GM18868 (cell line): ENCODE measurements around the gene GPR107.

Source experiments
- ATAC-seq: cut with Tn5 transposase; IDR thresholded peaks from one replicate; pipeline ENCODE4 v1.9.1; 2021; ENCODE audit warnings: mild to moderate bottlenecking, moderate library complexity; ENCODE audit not compliant: unreplicated experiment

Gene GPR107

GRCh38 chr9:130053109-130053503 lies 600 bp upstream of the GPR107 start:
- no peak for ATAC-seq

GRCh38 chr9:130054325-130054786 lies 650 bp downstream of the GPR107 start:
- no peak for ATAC-seq

GRCh38 chr9:130054820-130055219 lies 1.1 kb downstream of the GPR107 start:
- ATAC-seq, result no peak

GRCh38 chr9:130058154-130058553 lies 4.4 kb downstream of the GPR107 start:
- ATAC-seq, result no peak

- no peak for ATAC-seq
Observed at GRCh38 chr9:130058887-130059286, 5.2 kb downstream of the GPR107 start.

GRCh38 chr9:130060296-130060695 lies 6.6 kb downstream of the GPR107 start:
- ATAC-seq, result no peak

GRCh38 chr9:130062750-130063149 lies 9.0 kb downstream of the GPR107 start:
- ATAC-seq, result no peak

- ATAC-seq, result no peak
Observed at GRCh38 chr9:130064621-130065020, 10.9 kb downstream of the GPR107 start.

GRCh38 chr9:130069048-130069447 lies 15.3 kb downstream of the GPR107 start:
- ATAC-seq, result no peak

GRCh38 chr9:130072515-130073235 lies 19.0 kb downstream of the GPR107 start:
- ATAC-seq, result no peak

- ATAC-seq, result no peak
Observed at GRCh38 chr9:130073373-130073772, 19.7 kb downstream of the GPR107 start.

- no peak for ATAC-seq
Observed at GRCh38 chr9:130078547-130078946, 24.8 kb downstream of the GPR107 start.

- ATAC-seq, result no peak
Observed at GRCh38 chr9:130084337-130084736, 30.6 kb downstream of the GPR107 start.

- no peak for ATAC-seq
Observed at GRCh38 chr9:130088051-130088450, 34.3 kb downstream of the GPR107 start.

- no peak for ATAC-seq
Observed at GRCh38 chr9:130089141-130089540, 35.4 kb downstream of the GPR107 start.

GRCh38 chr9:130090915-130091314 lies 37.2 kb downstream of the GPR107 start:
- no peak for ATAC-seq

- ATAC-seq, result no peak
Observed at GRCh38 chr9:130092910-130093309, 39.2 kb downstream of the GPR107 start.

GRCh38 chr9:130095872-130096271 lies 42.2 kb downstream of the GPR107 start:
- no peak for ATAC-seq

GRCh38 chr9:130100681-130101080 lies 47.0 kb downstream of the GPR107 start:
- ATAC-seq, result no peak

GRCh38 chr9:130101915-130102314 lies 48.2 kb downstream of the GPR107 start:
- ATAC-seq, result no peak

- ATAC-seq, result no peak
Observed at GRCh38 chr9:130104491-130105193, 50.9 kb downstream of the GPR107 start.

- no peak for ATAC-seq
Observed at GRCh38 chr9:130106860-130107233, 53.1 kb downstream of the GPR107 start.
